ENCODE results near the gene WNK2. TPM values are rescaled to one million over a fixed set of nuclear protein-coding genes. Genes with fewer than 3 reads are reported as not detected.

The WNK2 gene
- total RNA-seq, 1 donor from 2014 or later: 2.7 TPM

- DNase-seq: no peak
- H3K9me3 Mint-ChIP-seq: no peaks in the 10 kb centered on the region
- no peaks in the 10 kb centered on the region for H3K36me3 Mint-ChIP-seq (ENCODE audit: low read depth)
- H3K27ac Mint-ChIP-seq: no peak overlapping the region
- intact Hi-C loops (cut with micrococcal nuclease): no loop called here
- peaks cover 2% of the 10 kb centered on the region for H3K4me1 Mint-ChIP-seq
- H3K27me3 Mint-ChIP-seq: no peaks in the 10 kb centered on the region
- H3K4me3 Mint-ChIP-seq: no peak overlapping the region
These were observed 111.6 kb downstream of the WNK2 start for GRCh38 chr9:93295456-93296076.

- H3K4me1 Mint-ChIP-seq: peaks cover 4% of the 10 kb centered on the region
- no peak for DNase-seq
- no peaks in the 10 kb centered on the region for H3K9me3 Mint-ChIP-seq
- H3K27ac Mint-ChIP-seq: no peak overlapping the region
- no peaks in the 10 kb centered on the region for H3K36me3 Mint-ChIP-seq (ENCODE audit: low read depth)
- no peaks in the 10 kb centered on the region for H3K27me3 Mint-ChIP-seq
- H3K4me3 Mint-ChIP-seq: no peak overlapping the region
- intact Hi-C loops (cut with micrococcal nuclease): no loop called here
These were observed 113.0 kb downstream of the WNK2 start for GRCh38 chr9:93296889-93297480.

- no peaks in the 10 kb centered on the region for H3K9me3 Mint-ChIP-seq
- no peak for DNase-seq
- H3K4me3 Mint-ChIP-seq: no peak overlapping the region
- H3K27me3 Mint-ChIP-seq: no peaks in the 10 kb centered on the region
- H3K27ac Mint-ChIP-seq: no peak overlapping the region
- H3K36me3 Mint-ChIP-seq (ENCODE audit: low read depth): no peaks in the 10 kb centered on the region
- intact Hi-C loops (cut with micrococcal nuclease): no loop called here
- peaks cover 8% of the 10 kb centered on the region for H3K4me1 Mint-ChIP-seq
These were observed 113.9 kb downstream of the WNK2 start for GRCh38 chr9:93297659-93298497.

GRCh38 chr9:93298498-93299417, 114.8 kb downstream of the WNK2 start:
- Mint-ChIP-seq H3K4me1 (peaks cover 8% of the 10 kb centered on the region), H3K27ac (no peak overlapping the region), H3K36me3 (ENCODE audit: low read depth) (no peaks in the 10 kb centered on the region), H3K4me3 (no peak overlapping the region), H3K9me3 (no peaks in the 10 kb centered on the region), H3K27me3 (no peaks in the 10 kb centered on the region)
- intact Hi-C loops (cut with micrococcal nuclease): no loop called here
- DNase-seq: no peak

GRCh38 chr9:93299418-93300174, 115.7 kb downstream of the WNK2 start:
- Mint-ChIP-seq H3K27ac (no peak overlapping the region), H3K27me3 (no peaks in the 10 kb centered on the region), H3K4me3 (no peak overlapping the region), H3K36me3 (ENCODE audit: low read depth) (no peaks in the 10 kb centered on the region), H3K9me3 (no peaks in the 10 kb centered on the region), H3K4me1 (peaks cover 8% of the 10 kb centered on the region)
- intact Hi-C loops (cut with micrococcal nuclease): loop anchor here (10.0 kb wide), 1 partner anchor 345 kb away; no protein-coding TSS in a partner anchor
- DNase-seq: no peak

GRCh38 chr9:93300175-93300572, 116.2 kb downstream of the WNK2 start:
- Mint-ChIP-seq H3K27me3 (no peaks in the 10 kb centered on the region), H3K4me1 (peaks cover 8% of the 10 kb centered on the region), H3K36me3 (ENCODE audit: low read depth) (no peaks in the 10 kb centered on the region), H3K27ac (no peak overlapping the region), H3K9me3 (no peaks in the 10 kb centered on the region), H3K4me3 (no peak overlapping the region)
- DNase-seq: no peak
- intact Hi-C loops (cut with micrococcal nuclease): loop anchor here (10.0 kb wide), 1 partner anchor 345 kb away; no protein-coding TSS in a partner anchor

- no peaks in the 10 kb centered on the region for H3K27me3 Mint-ChIP-seq
- H3K36me3 Mint-ChIP-seq (ENCODE audit: low read depth): no peaks in the 10 kb centered on the region
- H3K9me3 Mint-ChIP-seq: no peaks in the 10 kb centered on the region
- no peak for DNase-seq
- peaks cover 8% of the 10 kb centered on the region for H3K4me1 Mint-ChIP-seq
- no peak overlapping the region for H3K27ac Mint-ChIP-seq
- H3K4me3 Mint-ChIP-seq: no peak overlapping the region
- intact Hi-C loops (cut with micrococcal nuclease): loop anchor here (10.0 kb wide), 1 partner anchor 346 kb away; no protein-coding TSS in a partner anchor
These were observed 116.7 kb downstream of the WNK2 start for GRCh38 chr9:93300585-93301081.

GRCh38 chr9:93301291-93301811, 117.4 kb downstream of the WNK2 start:
- no peak overlapping the region for H3K4me3 Mint-ChIP-seq
- H3K27ac Mint-ChIP-seq: no peak overlapping the region
- H3K9me3 Mint-ChIP-seq: no peaks in the 10 kb centered on the region
- DNase-seq: no peak
- H3K4me1 Mint-ChIP-seq: peaks cover 8% of the 10 kb centered on the region
- H3K36me3 Mint-ChIP-seq (ENCODE audit: low read depth): no peaks in the 10 kb centered on the region
- H3K27me3 Mint-ChIP-seq: no peaks in the 10 kb centered on the region
- intact Hi-C loops (cut with micrococcal nuclease): loop anchor here (10.0 kb wide), 1 partner anchor 347 kb away; no protein-coding TSS in a partner anchor

GRCh38 chr9:93301911-93302541, 118.1 kb downstream of the WNK2 start:
- intact Hi-C loops (cut with micrococcal nuclease): loop anchor here (1.0 to 10.0 kb wide), 3 partner anchors 142 to 347 kb away; no protein-coding TSS in a partner anchor
- Mint-ChIP-seq H3K4me3 (no peak overlapping the region), H3K9me3 (no peaks in the 10 kb centered on the region), H3K27ac (no peak overlapping the region), H3K36me3 (ENCODE audit: low read depth) (no peaks in the 10 kb centered on the region), H3K4me1 (peaks cover 8% of the 10 kb centered on the region), H3K27me3 (no peaks in the 10 kb centered on the region)
- DNase-seq: no peak

- Mint-ChIP-seq H3K9me3 (no peaks in the 10 kb centered on the region), H3K4me1 (peaks cover 6% of the 10 kb centered on the region), H3K36me3 (ENCODE audit: low read depth) (no peaks in the 10 kb centered on the region), H3K27me3 (no peaks in the 10 kb centered on the region), H3K4me3 (no peak overlapping the region), H3K27ac (no peak overlapping the region)
- peak; percentile 85 for DNase-seq
- intact Hi-C loops (cut with micrococcal nuclease): loop anchor here (1.0 to 10.0 kb wide), 3 partner anchors 142 to 348 kb away; no protein-coding TSS in a partner anchor
These were observed 118.8 kb downstream of the WNK2 start for GRCh38 chr9:93302586-93303257.

- no peaks in the 10 kb centered on the region for H3K9me3 Mint-ChIP-seq
- no peaks in the 10 kb centered on the region for H3K36me3 Mint-ChIP-seq (ENCODE audit: low read depth)
- intact Hi-C loops (cut with micrococcal nuclease): loop anchor here (2.0 to 10.0 kb wide), 2 partner anchors 195 to 349 kb away; no protein-coding TSS in a partner anchor
- H3K4me3 Mint-ChIP-seq: no peak overlapping the region
- no peaks in the 10 kb centered on the region for H3K27me3 Mint-ChIP-seq
- DNase-seq: no peak
- H3K27ac Mint-ChIP-seq: no peak overlapping the region
- H3K4me1 Mint-ChIP-seq: peaks cover 6% of the 10 kb centered on the region
These were observed 119.4 kb downstream of the WNK2 start for GRCh38 chr9:93303258-93303771.
